OCI-LY1 (cell line): ENCODE data around the gene PCP2.

Experiments
- H2AFZ ChIP-seq: fragments of 200-600 bp; sonication (generic), shearing (Covaris generic); 2 replicates; pipeline ENCODE4 v1.6.0; 2014; ENCODE audit warnings: antibody characterized with exemption, mild to moderate bottlenecking, low read length
- H3F3A ChIP-seq: fragments of 200-600 bp; sonication (generic), shearing (Covaris generic); 2 replicates; pipeline ENCODE4 v1.6.0; 2014; ENCODE audit warnings: mild to moderate bottlenecking, antibody characterized with exemption, low read length, moderate library complexity; ENCODE audit not compliant: insufficient read depth
- H3K27ac ChIP-seq: fragments of 200-600 bp; sonication (generic); 2 replicates; pipeline ENCODE4 v1.5.1; 2014; ENCODE audit warnings: low read length, mixed run types, mild to moderate bottlenecking, low read depth; ENCODE audit not compliant: poor library complexity, severe bottlenecking
- H3K27me3 ChIP-seq: fragments of 200-600 bp; sonication (generic); 2 replicates; pipeline ENCODE4 v1.6.0; 2014; ENCODE audit warnings: antibody characterized with exemption, mild to moderate bottlenecking, low read length, moderate library complexity; ENCODE audit not compliant: insufficient read depth
- H3K36me3 ChIP-seq: fragments of 200-600 bp; sonication (generic); 2 replicates; pipeline ENCODE4 v1.6.1; 2014; ENCODE audit warnings: mild to moderate bottlenecking, antibody characterized with exemption, low read length, moderate library complexity, mixed read lengths; ENCODE audit not compliant: insufficient read depth
- H3K4me1 ChIP-seq: fragments of 200-600 bp; sonication (generic); 2 replicates; pipeline ENCODE4 v1.5.1; 2014; ENCODE audit warnings: mild to moderate bottlenecking, low read length, moderate library complexity; ENCODE audit not compliant: insufficient read depth, severe bottlenecking
- H3K4me2 ChIP-seq: fragments of 200-600 bp; sonication (generic), shearing (Covaris generic); 2 replicates; pipeline ENCODE4 v1.6.1; 2014; ENCODE audit warnings: low read length
- H3K4me3 ChIP-seq: fragments of 200-600 bp; sonication (generic); 2 replicates; pipeline ENCODE4 v1.5.1; 2014; ENCODE audit warnings: low read length, low read depth, mild to moderate bottlenecking, mixed read lengths; ENCODE audit not compliant: poor library complexity, severe bottlenecking
- H3K79me2 ChIP-seq: fragments of 200-600 bp; shearing (Covaris generic); 2 replicates; pipeline ENCODE4 v1.6.1; 2016; ENCODE audit warnings: mixed run types, low read length, mixed read lengths; ENCODE audit not compliant: insufficient read depth
- H3K9ac ChIP-seq: fragments of 200-600 bp; sonication (generic), shearing (Covaris generic); 2 replicates; pipeline ENCODE4 v1.6.1; 2014; ENCODE audit warnings: mild to moderate bottlenecking, low read length, mixed read lengths
- H3K9me2 ChIP-seq: fragments of 200-600 bp; sonication (generic), shearing (Covaris generic); 2 replicates; pipeline ENCODE4 v1.6.1; 2014; ENCODE audit warnings: low read depth, mild to moderate bottlenecking, low read length, mixed read lengths
- H3K9me3 ChIP-seq: fragments of 200-600 bp; shearing (Covaris generic); 2 replicates; pipeline ENCODE4 v1.6.1; 2014; ENCODE audit warnings: low read length, mixed read lengths
- H4K20me1 ChIP-seq: fragments of 200-600 bp; sonication (generic), shearing (Covaris generic); 2 replicates; pipeline ENCODE4 v1.6.0; 2016; ENCODE audit warnings: mild to moderate bottlenecking, low read length; ENCODE audit not compliant: insufficient read depth
- CTCF ChIP-seq: fragments of 200-600 bp; sonication (generic), shearing (Covaris generic); IDR thresholded peaks from 2 replicates; pipeline ENCODE4 v1.5.1; 2017; ENCODE audit warnings: mild to moderate bottlenecking, antibody characterized with exemption, low read length, moderate library complexity, mixed read lengths
- EZH2 ChIP-seq: fragments of 200-600 bp; sonication (generic), shearing (Covaris generic); IDR thresholded peaks from 2 replicates; pipeline ENCODE4 v1.8.0; 2017; ENCODE audit warnings: borderline replicate concordance, mixed run types, mild to moderate bottlenecking, antibody characterized with exemption, low read length, moderate library complexity, mixed read lengths

The PCP2 gene

GRCh38 chr19:7602935-7603497 lies 30.5 kb downstream of the PCP2 start:
- H3K4me1 ChIP-seq: no peaks in the 10 kb centered on the region
- no peaks in the 10 kb centered on the region for H4K20me1 ChIP-seq
- no peaks in the 10 kb centered on the region for H3K79me2 ChIP-seq
- no peak overlapping the region for H3K4me3 ChIP-seq
- no peaks in the 10 kb centered on the region for H3K27me3 ChIP-seq
- H3K9me2 ChIP-seq: no peaks in the 10 kb centered on the region
- no peak overlapping the region for H2AFZ ChIP-seq
- no peaks in the 10 kb centered on the region for H3F3A ChIP-seq
- H3K27ac ChIP-seq: no peak overlapping the region
- no peaks in the 10 kb centered on the region for H3K9me3 ChIP-seq
- TF ChIP-seq CTCF (no peak), EZH2 (no peak)
- no peak overlapping the region for H3K9ac ChIP-seq
- H3K4me2 ChIP-seq: no peak overlapping the region
- no peaks in the 10 kb centered on the region for H3K36me3 ChIP-seq

- no peaks in the 10 kb centered on the region for H3K9me3 ChIP-seq
- no peak overlapping the region for H3K9ac ChIP-seq
- H3K4me2 ChIP-seq: no peak overlapping the region
- no peaks in the 10 kb centered on the region for H3K27me3 ChIP-seq
- no peaks in the 10 kb centered on the region for H3K9me2 ChIP-seq
- no peak overlapping the region for H2AFZ ChIP-seq
- H3K79me2 ChIP-seq: no peaks in the 10 kb centered on the region
- H4K20me1 ChIP-seq: no peaks in the 10 kb centered on the region
- no peaks in the 10 kb centered on the region for H3K36me3 ChIP-seq
- H3K27ac ChIP-seq: no peak overlapping the region
- H3K4me1 ChIP-seq: no peaks in the 10 kb centered on the region
- no peak for TF ChIP-seq CTCF
- no peak for TF ChIP-seq EZH2
- no peaks in the 10 kb centered on the region for H3F3A ChIP-seq
- H3K4me3 ChIP-seq: no peak overlapping the region
Measured at GRCh38 chr19:7602240-7602934, 31.1 kb downstream of the PCP2 start.

GRCh38 chr19:7600721-7601120 lies 32.8 kb downstream of the PCP2 start:
- no peak for TF ChIP-seq EZH2
- no peak for TF ChIP-seq CTCF
- H3K9me3 ChIP-seq: no peaks in the 10 kb centered on the region
- H3F3A ChIP-seq: no peaks in the 10 kb centered on the region
- no peaks in the 10 kb centered on the region for H3K9me2 ChIP-seq
- H3K27ac ChIP-seq: no peak overlapping the region
- H3K4me1 ChIP-seq: peaks cover 8% of the 10 kb centered on the region
- H2AFZ ChIP-seq: no peak overlapping the region
- no peaks in the 10 kb centered on the region for H3K36me3 ChIP-seq
- H4K20me1 ChIP-seq: no peaks in the 10 kb centered on the region
- no peak overlapping the region for H3K4me2 ChIP-seq
- no peak overlapping the region for H3K4me3 ChIP-seq
- no peak overlapping the region for H3K9ac ChIP-seq
- H3K27me3 ChIP-seq: 0 out of 2 replicates have a peak, but pooled peaks cover 8% of the 10 kb centered on the region
- no peaks in the 10 kb centered on the region for H3K79me2 ChIP-seq
